NOMO-1 treated with dmso at 0.1 percent for 144 hours (cell line): ENCODE results near the gene CCDC74A.
"Not testable (repeated sequence)": the region's sequence is repeated elsewhere in the genome, so short reads cannot be mapped to it uniquely, and the experiment has no call there.

Source experiments
- DNase-seq: peaks from one replicate; lab custom pipeline; 2025; ENCODE audit not compliant: unreplicated experiment; lab: John Stamatoyannopoulos, UW

Gene CCDC74A

DNA sequence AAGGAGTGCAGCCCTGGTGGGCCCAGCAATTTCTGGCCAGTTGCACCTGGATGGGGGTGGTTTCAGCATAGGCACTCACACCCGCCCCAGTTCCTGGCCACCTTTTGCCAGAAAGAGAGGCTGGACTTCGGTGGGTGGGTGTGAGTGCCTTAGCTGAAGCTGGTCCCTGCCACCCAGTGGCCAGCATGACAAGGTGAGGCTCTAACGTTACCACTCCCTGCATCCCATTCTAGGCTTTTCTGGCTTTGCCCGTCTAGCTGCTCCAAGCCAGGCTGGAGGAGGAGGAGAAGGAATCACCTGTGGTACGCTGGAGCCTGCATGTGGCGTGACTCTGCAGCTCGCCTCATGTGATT, 17.1 kb downstream of the CCDC74A start:
- DNase-seq, result not testable (repeated sequence)

DNA sequence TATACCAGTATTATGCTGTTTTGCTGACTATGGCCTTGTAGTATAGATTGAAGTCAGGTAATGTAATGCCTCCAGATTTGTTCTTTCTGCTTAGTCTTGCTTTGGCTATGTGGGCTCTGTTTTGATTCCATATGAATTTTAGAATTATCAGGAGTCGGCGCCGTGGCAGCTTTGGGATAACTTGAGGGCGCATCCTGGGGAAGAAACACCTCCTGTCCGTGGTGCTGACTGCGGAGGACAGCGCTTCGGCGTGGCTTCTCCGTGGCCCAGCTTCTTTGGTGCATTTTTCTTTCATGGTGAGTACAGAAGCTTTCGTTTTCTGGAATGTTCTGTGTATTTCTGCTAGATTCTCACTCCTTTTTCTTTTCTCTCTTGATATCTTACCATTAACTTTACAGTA, 25.2 kb downstream of the CCDC74A start:
- DNase-seq, result no peak

DNA sequence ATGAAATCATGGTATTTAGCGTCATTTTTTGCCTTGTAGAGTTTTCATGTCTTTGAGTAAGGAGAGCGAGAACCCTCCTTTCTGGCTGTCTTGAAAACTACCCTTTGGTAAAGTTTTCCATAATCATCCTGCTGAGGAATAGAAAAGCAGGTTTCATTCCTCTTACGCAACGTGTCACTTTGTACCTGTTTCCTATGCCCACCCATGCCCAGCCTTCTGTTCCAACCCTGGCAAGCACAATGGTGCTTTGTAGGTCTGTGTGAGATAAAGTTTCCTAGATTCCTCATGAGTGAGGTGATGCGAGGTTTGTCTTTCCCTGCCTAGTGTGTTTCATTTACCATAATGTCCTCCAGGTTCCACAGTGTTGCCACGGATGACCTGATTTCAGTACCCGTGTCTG, 29.3 kb downstream of the CCDC74A start:
- no peak for DNase-seq

DNA sequence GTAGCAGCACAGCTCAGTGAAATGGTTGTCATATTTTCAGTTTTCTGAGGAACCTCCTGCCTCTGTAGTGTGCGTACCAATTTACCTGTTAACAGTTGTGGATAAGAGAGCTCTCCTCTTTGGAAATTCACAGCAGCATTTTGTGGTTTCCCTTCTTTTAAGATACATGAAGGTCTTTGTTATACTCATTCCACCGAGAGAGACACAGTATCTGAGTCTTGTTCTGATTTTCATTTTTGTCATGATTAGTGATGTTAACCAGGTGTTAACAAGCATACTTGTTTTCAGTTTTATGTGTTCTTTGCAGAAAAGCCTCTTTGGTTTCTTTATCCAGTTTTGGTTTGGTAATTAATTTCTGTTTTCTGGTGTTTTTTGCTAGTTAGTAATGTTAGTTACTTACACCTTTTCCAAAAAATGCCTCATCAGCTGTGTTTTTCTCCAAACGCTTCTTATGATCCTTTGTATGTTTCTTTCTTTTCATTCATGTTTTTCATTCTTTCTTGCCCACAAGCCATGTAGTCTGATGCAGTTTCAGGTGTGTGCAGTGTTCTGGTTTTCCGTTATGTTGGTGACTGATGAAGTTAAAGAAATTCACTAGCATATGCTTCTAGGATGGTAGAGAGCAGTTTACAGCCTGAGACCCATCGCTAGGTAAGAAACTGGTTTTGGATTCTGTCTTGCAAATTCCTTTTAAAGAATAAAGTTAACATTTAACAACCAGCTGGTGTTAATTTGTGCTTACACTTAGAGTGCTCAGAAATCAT, 30.1 kb downstream of the CCDC74A start:
- DNase-seq, result no peak

DNA sequence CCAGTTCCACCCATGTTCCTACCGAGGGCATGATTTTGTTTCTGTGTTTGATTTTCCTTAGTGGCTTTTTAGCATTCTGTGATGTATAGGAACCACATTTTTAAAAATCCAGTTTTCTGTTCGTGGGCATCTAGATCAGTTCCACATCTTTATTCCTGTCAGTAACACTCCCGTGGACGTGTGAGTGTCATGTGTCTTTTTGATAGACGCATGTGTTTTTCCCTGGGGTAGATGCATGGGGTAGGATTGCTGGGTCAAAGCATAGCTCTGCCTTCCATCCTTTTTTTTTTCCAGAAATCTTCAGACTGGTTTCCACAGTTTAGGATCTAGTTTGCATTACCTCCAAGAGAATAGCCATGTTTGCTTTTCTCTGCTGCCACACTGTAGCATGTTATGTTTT, 38.7 kb downstream of the CCDC74A start:
- DNase-seq, result no peak

DNA sequence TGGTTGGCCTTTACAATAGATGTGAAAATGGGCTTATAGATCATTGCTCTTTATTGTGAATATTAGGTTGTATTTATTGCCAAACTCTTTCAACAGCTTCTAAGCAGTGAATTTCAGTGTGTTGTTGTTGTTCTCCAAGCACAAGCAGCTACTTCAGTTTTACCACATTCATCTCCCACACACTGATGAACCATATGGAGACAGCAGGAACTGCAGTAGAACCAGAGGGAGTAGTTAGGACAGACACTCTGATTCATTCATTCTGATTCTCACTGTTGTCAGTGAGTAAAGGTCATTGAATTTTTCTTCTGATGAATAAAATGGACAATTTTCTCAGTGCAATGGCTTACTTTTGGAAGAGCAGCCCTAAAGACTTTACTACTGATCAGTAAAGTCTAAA, 40.2 kb downstream of the CCDC74A start:
- no peak for DNase-seq

DNA sequence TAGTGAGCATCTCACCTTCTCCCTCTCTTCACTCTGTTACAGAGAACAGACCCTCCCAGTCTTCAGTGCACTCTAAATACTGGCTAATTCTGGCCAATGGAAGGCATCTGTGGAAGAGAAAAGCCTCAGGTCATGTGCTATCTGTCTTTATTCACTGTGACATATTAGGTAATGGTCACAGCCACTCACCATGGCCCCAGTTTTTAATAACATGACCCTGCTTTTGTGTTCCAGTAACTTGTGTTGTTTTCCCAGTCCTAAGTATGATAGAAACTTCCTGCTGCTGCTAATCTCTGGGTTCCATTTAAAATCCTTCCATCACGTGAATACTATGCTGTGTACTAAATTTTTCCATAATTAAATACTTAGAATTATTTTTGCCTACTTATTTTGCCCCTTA, 40.7 kb downstream of the CCDC74A start:
- DNase-seq, result not testable (repeated sequence)

DNA sequence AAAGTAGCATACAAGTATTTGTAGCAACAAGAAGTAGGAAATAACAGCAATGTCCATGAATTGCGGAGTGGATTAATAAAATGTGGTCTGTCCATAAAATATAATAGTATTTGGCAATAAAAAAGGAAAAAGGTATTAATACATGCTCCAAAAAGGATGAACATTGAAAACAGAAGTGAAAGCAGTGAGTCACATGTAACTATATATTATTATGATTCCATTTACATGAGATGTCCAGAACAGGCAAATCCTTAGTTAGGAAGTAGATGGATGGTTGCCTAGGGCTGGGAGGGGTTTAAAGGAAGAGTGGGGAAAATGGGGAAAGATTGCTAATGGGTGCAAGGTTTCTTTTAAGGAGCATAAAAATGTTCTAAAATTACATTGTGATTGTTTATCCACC, 44.5 kb downstream of the CCDC74A start:
- no peak for DNase-seq

DNA sequence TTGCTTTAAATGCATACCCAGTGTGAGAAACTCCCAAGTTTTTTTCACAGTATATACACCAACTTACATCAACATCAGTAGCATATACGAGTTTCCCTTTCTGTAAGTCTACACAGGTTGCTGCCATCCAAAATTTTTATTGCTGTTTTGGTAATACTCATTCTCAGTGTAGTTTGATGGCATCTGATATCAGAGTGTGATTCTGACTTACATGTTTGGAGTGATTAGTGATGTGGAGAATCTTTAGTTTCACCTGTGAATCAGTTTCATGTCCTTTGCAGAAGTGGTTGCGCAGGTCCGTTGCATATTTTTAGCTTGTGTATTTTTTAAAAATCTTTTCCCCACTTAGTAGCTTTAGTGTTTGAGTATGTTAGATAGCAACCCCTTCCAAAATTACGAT, 50.1 kb downstream of the CCDC74A start:
- no peak for DNase-seq

DNA sequence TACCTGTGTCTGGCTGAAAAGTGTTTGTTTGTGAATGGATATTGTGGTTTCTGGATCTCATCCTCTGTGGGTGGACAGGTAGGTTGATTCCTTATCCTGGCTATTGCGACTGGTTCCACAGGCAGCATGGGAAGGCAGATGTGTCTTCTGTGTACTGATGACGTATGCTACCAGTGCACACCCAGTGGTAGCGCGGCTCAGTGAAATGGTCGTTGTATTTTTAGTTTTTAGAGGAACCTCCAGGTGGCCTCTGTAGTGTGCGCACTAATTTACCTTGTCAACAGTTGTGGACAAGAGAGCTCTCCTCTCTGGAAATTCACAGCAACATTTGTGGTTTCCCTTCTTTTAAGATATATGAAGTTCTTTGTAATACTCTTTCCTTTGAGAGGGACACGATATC, 52.5 kb downstream of the CCDC74A start:
- no peak for DNase-seq
